GM12878 (cell line): ENCODE results near the gene ALPP. TPM values are rescaled to one million over a fixed set of nuclear protein-coding genes. Genes with fewer than 3 reads are reported as not detected.

ENCODE experiments used
- ATAC-seq: fragments of 200-7000 bp; cut with Tn5 transposase; 3 replicates; pipeline ENCODE4 v1.9.1; 2020; ENCODE audit warnings: mild to moderate bottlenecking, moderate library complexity
- BruUV-seq: library from RNA; stranded (reverse); fragments of 400-500 nt; replicated peaks from 2 replicates; lab custom pipeline; 2021; lab: Mats Ljungman, UMichigan
- CTCF ChIA-PET: fragments of 300-600 bp; sonication (Branson Sonifier 250); formaldehyde crosslinking; extraction: SDS; loops from one replicate; lab custom pipeline; 2021; ENCODE audit warnings: inconsistent platforms; lab: Yijun Ruan, JAX
- POLR2A ChIA-PET: fragments of 350-600 bp; formaldehyde crosslinking; extraction: SDS; loops from one replicate; lab custom pipeline; 2021; ENCODE audit warnings: inconsistent platforms; lab: Charles Lee
- RAD21 ChIA-PET: fragments of 300-600 bp; sonication (Branson Sonifier 250); formaldehyde crosslinking; loops from one replicate; lab custom pipeline; 2023; ENCODE audit warnings: antibody characterized with exemption; ENCODE audit not compliant: unreplicated experiment; lab: Charles Lee
- SMC1A ChIA-PET: fragments of 300-600 bp; sonication (Branson Sonifier 250); formaldehyde crosslinking; loops from one replicate; lab custom pipeline; 2023; ENCODE audit not compliant: unreplicated experiment, uncharacterized antibody; lab: Charles Lee
- DNase-seq: peaks from one replicate; pipeline ENCODE4 v3.0.0-alpha.2; 2011; ENCODE audit warnings: low read depth, low spot score
- FAIRE-seq: peaks from 3 replicates; lab custom pipeline; 2011; peaks lifted over from hg19 to GRCh38; lab: Jason Lieb, UNC
- H2AFZ ChIP-seq: 2 replicates; pipeline ENCODE4 v1.6.0; 2011; ENCODE audit warnings: low read depth, low read length, control low read depth; ENCODE audit not compliant: control insufficient read depth
- H3K27ac ChIP-seq: 2 replicates; pipeline ENCODE4 v1.5.1; 2011; ENCODE audit warnings: control low read depth; ENCODE audit not compliant: control insufficient read depth, insufficient read depth
- H3K27me3 ChIP-seq, 2 experiments: replicated peaks in 1 of 2; 2 replicates each; pipeline versions ENCODE4 v1.6.0 to v1.6.1; 2011; ENCODE audit warnings: low read length in 1 of 2; ENCODE audit not compliant: control insufficient read depth in 2 of 2, insufficient read depth in 2 of 2
- H3K36me3 ChIP-seq, 2 experiments: 2 replicates each; pipeline ENCODE4 v1.5.1; 2011; ENCODE audit warnings: low read length in 1 of 2; ENCODE audit not compliant: control insufficient read depth in 2 of 2, insufficient read depth in 2 of 2
- H3K4me1 ChIP-seq: 2 replicates; pipeline ENCODE4 v1.6.1; 2011; ENCODE audit warnings: mild to moderate bottlenecking, low read length, moderate library complexity, mixed read lengths; ENCODE audit not compliant: control insufficient read depth, insufficient read depth
- H3K4me2 ChIP-seq: 2 replicates; pipeline ENCODE4 v1.6.0; 2011; ENCODE audit warnings: control low read depth; ENCODE audit not compliant: control insufficient read depth, insufficient read depth
- H3K4me3 ChIP-seq: fragments of 200-600 bp; sonication (generic); 2 replicates; pipeline ENCODE4 v1.5.1; 2016
- H3K79me2 ChIP-seq: 2 replicates; pipeline ENCODE4 v1.6.0; 2011; ENCODE audit warnings: low read length; ENCODE audit not compliant: control insufficient read depth, insufficient read depth
- H3K9ac ChIP-seq: 2 replicates; pipeline ENCODE4 v1.8.0; 2011; ENCODE audit warnings: low read length, control low read depth, mixed read lengths; ENCODE audit not compliant: control insufficient read depth, insufficient read depth
- H3K9me3 ChIP-seq: replicated peaks from 3 replicates; pipeline ENCODE4 v1.5.1; 2011; ENCODE audit warnings: mild to moderate bottlenecking, low read length; ENCODE audit not compliant: control insufficient read depth, insufficient read depth
- H4K20me1 ChIP-seq: 2 replicates; pipeline ENCODE4 v1.6.0; 2011; ENCODE audit not compliant: control insufficient read depth, insufficient read depth
- CEBPZ ChIP-seq: fragments of 150-350 bp; IDR thresholded peaks from 2 replicates; pipeline ENCODE4 v1.6.1; 2016; ENCODE audit warnings: low read depth, low read length
- HDAC6 ChIP-seq: fragments of 200-600 bp; sonication (generic); IDR thresholded peaks from one replicate; pipeline ENCODE4 v1.8.0; 2017; ENCODE audit warnings: antibody characterized with exemption; ENCODE audit not compliant: unreplicated experiment
- IKZF1 ChIP-seq: fragments of 450-650 bp; conservative IDR thresholded peaks from 2 replicates; pipeline ENCODE4 v1.6.1; 2017; ENCODE audit warnings: antibody characterized with exemption, mild to moderate bottlenecking
- SIN3A ChIP-seq: IDR thresholded peaks from 2 replicates; pipeline ENCODE4 v1.6.1; 2012; ENCODE audit warnings: low read depth, low read length, improper control_type of control experiment
- SMARCA5 ChIP-seq: fragments of 450-650 bp; IDR thresholded peaks from 2 replicates; pipeline ENCODE4 v1.6.1; 2017; ENCODE audit warnings: mild to moderate bottlenecking
- SUPT20H ChIP-seq: IDR thresholded peaks from 2 replicates; pipeline ENCODE4 v1.6.1; 2011; ENCODE audit warnings: low read depth, mild to moderate bottlenecking, low read length, moderate library complexity, borderline replicate concordance; ENCODE audit not compliant: control insufficient read depth
- ZZZ3 ChIP-seq: IDR thresholded peaks from 2 replicates; pipeline ENCODE4 v1.6.1; 2011; ENCODE audit warnings: low read depth; ENCODE audit not compliant: control insufficient read depth, insufficient read length
- WGBS: methylation state at CpG from one replicate; pipeline ENCODE4 v1.1.6; 2016; ENCODE audit warnings: low lambda C conversion rate; ENCODE audit not compliant: insufficient replicate concordance, insufficient coverage; ENCODE audit errors: missing lambda C conversion rate; 5-methylcytosine and 5-hydroxymethylcytosine counted together
- in situ Hi-C: fragments of 300-500 bp; cut with MboI; formaldehyde crosslinking; loops from 9 replicates; pipeline ENCODE4 v1.14.3; 2018; ENCODE audit warnings: mixed read lengths
- intact Hi-C: fragments of 100-400 bp; cut with micrococcal nuclease; formaldehyde crosslinking; loops from one replicate; pipeline ENCODE4 v1.14.2; 2022; ENCODE audit not compliant: unreplicated experiment
- polyA plus RNA-seq, 11 experiments: library from polyadenylated mRNA; depleted of rRNA in 4 of 11; unstranded in 6 of 11; stranded (reverse) in 5 of 11; fragments of >200 nt; fragmentation: Nextera tagmentation in 4 of 11; fragmentation: Illumina TruSeq in 1 of 11; extraction: Ambion mirVana in 4 of 11; extraction: Trizol in 1 of 11; gene quantifications; 1 replicate in 1 of 11; 2 replicates in 10 of 11; pipeline versions ENCODE4 v1.2.1 to v1.2.3, GENCODE V29; 2011 to 2016; ENCODE audit warnings: inconsistent platforms in 2 of 11, missing spikeins in 2 of 11, low read depth in 1 of 11
- total RNA-seq, 4 experiments: library from RNA; depleted of rRNA in 3 of 4; stranded (reverse); fragments of >200 nt in 3 of 4; fragmentation: Illumina TruSeq in 1 of 4; extraction: Trizol in 1 of 4; gene quantifications; 2 replicates each; pipeline versions ENCODE4 v1.2.1 to v1.2.3, GENCODE V29; 2013 to 2021
- TF ChIP-seq, protein P1 (sequence below): fragments of 450-650 bp; IDR thresholded peaks from 2 replicates; pipeline ENCODE4 v1.6.1; 2018; ENCODE audit warnings: mild to moderate bottlenecking, low read depth, moderate library complexity; ENCODE audit not compliant: partially characterized antibody

ALPP gene
- total and polyA plus RNA-seq, 10 of the 15 experiments (the other 5 are each of a cell fraction or from before 2014, with no cell fraction given): 0.21 TPM; not detected in 9

GRCh38 chr2:232351686-232352510, 26.7 kb upstream of the ALPP start:
- no peak overlapping the region for H3K27ac ChIP-seq
- H4K20me1 ChIP-seq: no peaks in the 10 kb centered on the region
- no peak overlapping the region for H3K4me3 ChIP-seq
- H3K27me3 ChIP-seq: peaks cover 3 to 6% of the 10 kb centered on the region in 2 experiments; a peak in 3 of 4 replicates
- no peaks in the 10 kb centered on the region for H3K36me3 ChIP-seq
- ATAC-seq (no peak), DNase-seq (no peak), FAIRE-seq (no peak)
- in situ Hi-C loops: no loop called here
- 46% methylated on average over 55 of the region's 73 CpGs for WGBS
- BruUV-seq: no TSS peak
- H3K79me2 ChIP-seq: no peaks in the 10 kb centered on the region
- intact Hi-C loops: no loop called here
- ChIA-PET SMC1A (no interaction called here), RAD21 (no interaction called here), POLR2A (no interaction called here), CTCF (no interaction called here)
- H3K9me3 ChIP-seq: no peaks in the 10 kb centered on the region; the same call in 2 of the 3 replicates
- no peak for TF ChIP-seq ZZZ3
- H3K4me2 ChIP-seq: no peak overlapping the region
- no peak overlapping the region for H3K9ac ChIP-seq
- no peak overlapping the region for H2AFZ ChIP-seq
- H3K4me1 ChIP-seq: no peaks in the 10 kb centered on the region

GRCh38 chr2:232352511-232353091, 25.9 kb upstream of the ALPP start:
- BruUV-seq: no TSS peak
- CTCF ChIA-PET: no interaction called here
- TF ChIP-seq SUPT20H (no peak), SIN3A (no peak), IKZF1 (no peak), HDAC6 (no peak), SMARCA5 (no peak), CEBPZ (no peak)
- TF ChIP-seq, protein P1, sequence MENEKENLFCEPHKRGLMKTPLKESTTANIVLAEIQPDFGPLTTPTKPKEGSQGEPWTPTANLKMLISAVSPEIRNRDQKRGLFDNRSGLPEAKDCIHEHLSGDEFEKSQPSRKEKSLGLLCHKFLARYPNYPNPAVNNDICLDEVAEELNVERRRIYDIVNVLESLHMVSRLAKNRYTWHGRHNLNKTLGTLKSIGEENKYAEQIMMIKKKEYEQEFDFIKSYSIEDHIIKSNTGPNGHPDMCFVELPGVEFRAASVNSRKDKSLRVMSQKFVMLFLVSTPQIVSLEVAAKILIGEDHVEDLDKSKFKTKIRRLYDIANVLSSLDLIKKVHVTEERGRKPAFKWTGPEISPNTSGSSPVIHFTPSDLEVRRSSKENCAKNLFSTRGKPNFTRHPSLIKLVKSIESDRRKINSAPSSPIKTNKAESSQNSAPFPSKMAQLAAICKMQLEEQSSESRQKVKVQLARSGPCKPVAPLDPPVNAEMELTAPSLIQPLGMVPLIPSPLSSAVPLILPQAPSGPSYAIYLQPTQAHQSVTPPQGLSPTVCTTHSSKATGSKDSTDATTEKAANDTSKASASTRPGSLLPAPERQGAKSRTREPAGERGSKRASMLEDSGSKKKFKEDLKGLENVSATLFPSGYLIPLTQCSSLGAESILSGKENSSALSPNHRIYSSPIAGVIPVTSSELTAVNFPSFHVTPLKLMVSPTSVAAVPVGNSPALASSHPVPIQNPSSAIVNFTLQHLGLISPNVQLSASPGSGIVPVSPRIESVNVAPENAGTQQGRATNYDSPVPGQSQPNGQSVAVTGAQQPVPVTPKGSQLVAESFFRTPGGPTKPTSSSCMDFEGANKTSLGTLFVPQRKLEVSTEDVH: no peak

More at GRCh38 chr2:232352511-232353091, 25.9 kb upstream of the ALPP start:
- Histone ChIP-seq H3K4me3 (no peak overlapping the region), H3K27me3 (peaks cover 3 to 6% of the 10 kb centered on the region in 2 experiments; a peak in 3 of 4 replicates), H3K9ac (no peak overlapping the region), H2AFZ (no peak overlapping the region), H4K20me1 (no peaks in the 10 kb centered on the region), H3K27ac (no peak overlapping the region), H3K9me3 (no peaks in the 10 kb centered on the region; the same call in 2 of the 3 replicates), H3K4me1 (no peaks in the 10 kb centered on the region), H3K4me2 (no peak overlapping the region), H3K79me2 (no peaks in the 10 kb centered on the region), H3K36me3 (no peaks in the 10 kb centered on the region)
- POLR2A ChIA-PET: no interaction called here
- SMC1A ChIA-PET: no interaction called here
- DNase-seq (no peak), ATAC-seq (no peak), FAIRE-seq (no peak)
- RAD21 ChIA-PET: no interaction called here
- WGBS: 72% methylated on average over 24 of the region's 39 CpGs
- intact Hi-C loops (no loop called here), in situ Hi-C loops (no loop called here)
